HuH-7 (cell line): ENCODE results near the gene RFC1.
"Not testable (repeated sequence)": the region's sequence is repeated elsewhere in the genome, so short reads cannot be mapped to it uniquely, and the experiment has no call there.

Experiments used
- DNase-seq: peaks from one replicate; pipeline ENCODE4 v3.0.0; 2011; ENCODE audit warnings: low spot score

The RFC1 gene

GRCh38 chr4:39354254-39354552 lies 12.0 kb downstream of the RFC1 start:
- DNase-seq = no peak

GRCh38 chr4:39353478-39354253 lies 12.5 kb downstream of the RFC1 start:
- DNase-seq = no peak

GRCh38 chr4:39353149-39353477 lies 13.0 kb downstream of the RFC1 start:
- DNase-seq = not testable (repeated sequence)

- DNase-seq = no peak
Observed at GRCh38 chr4:39349326-39349725, 16.8 kb downstream of the RFC1 start.

GRCh38 chr4:39348371-39349315 lies 17.5 kb downstream of the RFC1 start:
- DNase-seq = no peak

GRCh38 chr4:39346856-39347519 lies 19.2 kb downstream of the RFC1 start:
- no peak for DNase-seq

GRCh38 chr4:39342731-39343130 lies 23.4 kb downstream of the RFC1 start:
- no peak for DNase-seq

GRCh38 chr4:39341075-39341725 lies 25.0 kb downstream of the RFC1 start:
- peak; percentile 34 for DNase-seq

- no peak for DNase-seq
Observed at GRCh38 chr4:39339968-39340367, 26.2 kb downstream of the RFC1 start.

GRCh38 chr4:39337841-39338240 lies 28.3 kb downstream of the RFC1 start:
- DNase-seq = no peak

GRCh38 chr4:39335566-39335965 lies 30.6 kb downstream of the RFC1 start:
- no peak for DNase-seq

GRCh38 chr4:39331191-39331590 lies 35.0 kb downstream of the RFC1 start:
- DNase-seq = no peak

- DNase-seq = no peak
Observed at GRCh38 chr4:39330353-39330752, 35.8 kb downstream of the RFC1 start.

- no peak for DNase-seq
Observed at GRCh38 chr4:39326468-39326977, 39.6 kb downstream of the RFC1 start.

GRCh38 chr4:39324897-39325613 lies 41.1 kb downstream of the RFC1 start:
- peak; percentile 17 for DNase-seq

- DNase-seq = no peak
Observed at GRCh38 chr4:39324446-39324845, 41.7 kb downstream of the RFC1 start.

GRCh38 chr4:39323821-39324220 lies 42.3 kb downstream of the RFC1 start:
- DNase-seq = no peak

- no peak for DNase-seq
Observed at GRCh38 chr4:39320381-39321115, 45.6 kb downstream of the RFC1 start.

GRCh38 chr4:39319676-39320075 lies 46.5 kb downstream of the RFC1 start:
- no peak for DNase-seq

- no peak for DNase-seq
Observed at GRCh38 chr4:39312816-39313215, 53.3 kb downstream of the RFC1 start.

- no peak for DNase-seq
Observed at GRCh38 chr4:39308611-39309010, 57.6 kb downstream of the RFC1 start.
